ENCODE results near the gene STOX2. TPM values are rescaled to one million over a fixed set of nuclear protein-coding genes. Genes with fewer than 3 reads are reported as not detected.

Gene STOX2
- polyA plus RNA-seq, 1 donor: 14.2 TPM

Other genes with a start within 250 kb of the STOX2 start
- gene RWDD4, start 246.1 kb upstream of the STOX2 start, polyA plus RNA-seq (ENCODE audit: insufficient read length): 38.3 TPM
- 55.3 TPM for gene TRAPPC11, start 246.0 kb upstream of the STOX2 start, polyA plus RNA-seq (ENCODE audit: insufficient read length)